HK-2 (cell line): ENCODE data around the gene IL31RA.

Source experiments
- DNase-seq: peaks from one replicate; pipeline ENCODE4 v3.0.0-alpha.2; 2018; ENCODE audit not compliant: unreplicated experiment

IL31RA gene

GRCh38 chr5:55902696-55903095 is 51.5 kb downstream of the IL31RA start:
- no peak for DNase-seq

- DNase-seq = peak; percentile 13
Measured at GRCh38 chr5:55903121-55903701, 52.1 kb downstream of the IL31RA start.

GRCh38 chr5:55904152-55904551 is 53.0 kb downstream of the IL31RA start:
- no peak for DNase-seq

- DNase-seq = no peak
Measured at GRCh38 chr5:55905251-55905650, 54.1 kb downstream of the IL31RA start.

- no peak for DNase-seq
Measured at GRCh38 chr5:55907927-55908326, 56.8 kb downstream of the IL31RA start.

- no peak for DNase-seq
Measured at GRCh38 chr5:55908804-55909203, 57.6 kb downstream of the IL31RA start.

- no peak for DNase-seq
Measured at GRCh38 chr5:55911784-55912653, 60.9 kb downstream of the IL31RA start.

GRCh38 chr5:55913466-55914413 is 62.6 kb downstream of the IL31RA start:
- peak; percentile 17 for DNase-seq

- DNase-seq = no peak
Measured at GRCh38 chr5:55914971-55915370, 63.8 kb downstream of the IL31RA start.

GRCh38 chr5:55915783-55916182 is 64.6 kb downstream of the IL31RA start:
- no peak for DNase-seq

GRCh38 chr5:55916986-55917385 is 65.8 kb downstream of the IL31RA start:
- DNase-seq = no peak

- DNase-seq = no peak
Measured at GRCh38 chr5:55917402-55918086, 66.4 kb downstream of the IL31RA start.

GRCh38 chr5:55918087-55919035 is 67.2 kb downstream of the IL31RA start:
- DNase-seq = peak; percentile 21

- DNase-seq = no peak
Measured at GRCh38 chr5:55919625-55920024, 68.5 kb downstream of the IL31RA start.

- no peak for DNase-seq
Measured at GRCh38 chr5:55920784-55921183, 69.6 kb downstream of the IL31RA start.

GRCh38 chr5:55921617-55922016 is 70.5 kb downstream of the IL31RA start:
- no peak for DNase-seq

GRCh38 chr5:55923177-55923771 is 72.1 kb downstream of the IL31RA start:
- no peak for DNase-seq

- DNase-seq = no peak
Measured at GRCh38 chr5:55923865-55924500, 72.8 kb downstream of the IL31RA start.

GRCh38 chr5:55924744-55925143 is 73.6 kb downstream of the IL31RA start:
- DNase-seq = no peak

GRCh38 chr5:55925181-55925580 is 74.0 kb downstream of the IL31RA start:
- DNase-seq = no peak
